Left renal cortex interstitium (tissue), 4 donors: ENCODE data around the gene CCDC178. TPM values are rescaled to one million over a fixed set of nuclear protein-coding genes. Genes with fewer than 3 reads are reported as not detected.

ENCODE experiments used
- DNase-seq, 4 donors: peaks; one replicate each; pipeline ENCODE4 v3.0.0-alpha.2; 2013; ENCODE audit warnings: low read depth in 4 of 4, low spot score in 2 of 4, missing footprints in 1 of 4
- polyA plus RNA-seq, 4 donors: library from polyadenylated mRNA; unstranded; fragments of 120-200 nt; gene quantifications; one replicate each; pipeline ENCODE4 v1.2.1, GENCODE V29; 2013; ENCODE audit not compliant: insufficient read length in 4 of 4

CCDC178 gene
- polyA plus RNA-seq, 4 donors = 1.4 to 2.0 (median 1.8) TPM

- no peak for DNase-seq
Measured at GRCh38 chr18:32891797-32892196, 548.7 kb downstream of the CCDC178 start.

DNA sequence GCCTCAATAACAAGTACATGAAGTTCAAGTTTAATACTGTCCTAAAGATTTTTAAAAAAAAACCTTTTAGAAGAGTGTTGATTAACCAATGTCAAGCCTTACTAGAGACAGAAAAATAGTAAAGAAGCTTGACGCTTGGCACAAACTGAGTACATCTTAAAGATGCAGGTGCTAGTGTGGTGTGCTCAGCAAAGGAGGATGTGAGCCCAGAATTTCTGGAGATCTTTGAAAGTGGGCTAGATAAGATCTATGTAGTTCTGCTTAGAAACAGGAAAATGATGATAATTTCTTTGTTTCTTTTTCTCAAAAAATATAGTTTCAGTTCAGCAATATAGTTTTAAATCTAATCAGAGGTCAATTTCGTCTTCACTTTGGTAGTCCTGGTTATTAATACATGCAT lies 549.4 kb downstream of the CCDC178 start:
- DNase-seq = no peak

DNA sequence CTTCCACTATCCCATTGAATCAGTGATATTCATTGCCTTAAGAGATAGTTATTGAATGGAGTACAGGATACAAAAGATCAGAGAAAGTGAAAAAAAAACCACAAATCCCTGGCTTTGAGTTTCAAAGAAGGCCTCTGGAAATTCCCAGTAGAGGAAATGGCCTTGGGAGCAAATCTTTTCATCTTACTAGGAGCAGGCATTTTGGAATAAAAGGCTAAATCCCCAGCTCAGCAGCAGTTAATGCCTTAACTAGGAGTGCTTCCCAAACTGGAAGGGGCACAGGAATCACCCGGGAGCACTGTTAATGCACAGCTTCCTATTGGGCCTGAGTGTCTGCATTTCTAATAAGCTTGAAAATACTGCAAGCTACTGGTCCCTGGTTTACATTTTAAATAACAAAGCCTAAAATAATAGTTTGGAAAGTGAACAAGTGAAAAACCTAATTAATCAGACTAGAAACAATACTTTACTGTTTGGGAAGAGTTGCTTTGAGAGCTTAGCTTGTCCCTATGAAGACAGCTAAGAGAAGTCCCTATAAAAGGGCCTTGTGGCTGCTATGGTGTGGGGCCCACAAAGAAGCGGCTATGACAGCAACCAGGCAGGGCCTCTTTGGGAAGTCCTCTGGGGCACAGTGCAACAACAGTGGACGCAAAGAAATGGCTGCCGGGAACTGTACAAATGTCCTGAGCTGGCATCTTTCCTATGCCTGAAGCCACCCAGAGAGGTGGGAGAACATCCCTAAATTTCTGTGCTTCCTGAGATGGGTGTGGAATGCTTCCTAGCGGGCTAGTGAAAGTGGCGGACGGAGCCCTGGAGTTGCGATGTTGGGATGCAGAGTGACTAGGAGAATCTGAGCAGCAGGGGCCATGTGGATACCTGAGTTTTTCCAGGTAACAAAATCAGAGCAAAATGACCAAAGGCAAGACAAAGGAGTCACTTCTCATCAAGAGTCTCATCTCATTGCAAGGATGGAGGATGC lies 550.6 kb downstream of the CCDC178 start:
- no peak for DNase-seq

DNA sequence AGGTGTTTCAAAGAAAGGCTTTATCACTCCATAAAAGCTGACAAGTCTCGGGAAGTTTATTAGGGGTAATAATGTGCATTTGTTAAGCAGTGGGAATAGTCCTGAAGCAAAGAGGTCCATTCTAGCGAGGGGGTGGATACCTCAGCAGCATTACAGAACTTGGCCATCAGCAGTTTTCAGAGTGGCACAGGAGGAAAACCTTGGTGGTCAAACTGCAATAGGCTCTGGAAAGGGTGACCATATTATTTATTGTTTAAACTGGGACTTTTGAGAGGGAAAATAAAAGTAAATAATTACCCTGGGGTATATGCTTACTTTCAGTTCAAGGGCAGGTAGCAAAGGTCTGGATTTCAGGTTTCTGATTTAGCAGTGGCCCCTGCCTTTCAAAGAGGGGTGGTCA lies 552.2 kb downstream of the CCDC178 start:
- DNase-seq = peak in 2 of 4 donors; percentile 34 to 50

Other genes with a start within 250 kb of the CCDC178 start
- gene ASXL3, start 137.5 kb upstream of the CCDC178 start, polyA plus RNA-seq = 1 to 10 TPM; 5.4 to 7.2 (median 6.0) TPM